K562 treated with DMSO at 1 percent for 4 hours (cell line): ENCODE data around the gene PADI6. TPM values are rescaled to one million over a fixed set of nuclear protein-coding genes. Genes with fewer than 3 reads are reported as not detected.

Experiments
- total RNA-seq: library from RNA; unstranded; fragments of 300-600 nt; gene quantifications from 2 replicates; pipeline ENCODE4 v1.2.3, GENCODE V29; 2022; ENCODE audit not compliant: insufficient read depth

Gene PADI6
- not detected in 2 replicates for total RNA-seq

DNA sequence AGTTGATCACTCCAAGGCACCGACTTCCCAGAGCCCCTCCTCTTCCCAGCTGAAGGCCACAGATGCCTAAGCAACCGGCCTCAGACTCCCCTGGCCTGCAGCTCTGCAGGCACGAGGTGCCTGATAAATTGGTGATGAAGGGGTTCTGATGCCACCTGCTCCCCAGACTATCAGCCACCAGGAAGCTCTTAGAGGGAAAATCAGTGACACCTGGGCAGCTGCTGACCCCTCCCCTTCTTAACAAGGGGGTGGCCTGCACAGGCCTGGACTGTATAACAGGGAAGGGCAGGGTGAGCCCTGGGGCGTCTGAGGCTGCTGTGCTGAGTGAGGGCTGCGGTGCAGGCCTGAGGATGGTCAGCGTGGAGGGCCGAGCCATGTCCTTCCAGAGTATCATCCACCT lies at the start of gene PADI6:
PADI6 (plus strand) TSS at position 301 of the 400 bp plus-strand sequence; CDS start at position 351, 50 bp downstream.

GRCh38 chr1:17439250-17440073 lies 67.5 kb downstream of the PADI6 start, which contains the start of gene RCC2:
TSS of gene RCC2 (minus strand) at chr1:17439677. CDS start at chr1:17438514, 1,163 bp downstream.

Other genes with a start within 250 kb of the PADI6 start
- not detected in 2 replicates for gene PADI1, start 167.1 kb upstream of the PADI6 start, total RNA-seq
- gene PADI3, start 123.1 kb upstream of the PADI6 start, total RNA-seq: not detected in 2 replicates
- gene PADI4, start 64.0 kb upstream of the PADI6 start, total RNA-seq: 0.45 TPM in 1 of 2 replicates, not detected in the other
- 96.6 and 105 TPM in 2 replicates for gene RCC2, start 67.5 kb downstream of the PADI6 start, total RNA-seq
- not detected in 2 replicates for gene ARHGEF10L, start 167.5 kb downstream of the PADI6 start, total RNA-seq